GM10847 (cell line): ENCODE measurements around the gene HDLBP.

Experiments
- POLR2A ChIP-seq: IDR thresholded peaks from 2 replicates; pipeline ENCODE4 v1.6.1; 2011; ENCODE audit not compliant: insufficient read length; ENCODE audit errors: extremely low read depth

The HDLBP gene

GRCh38 chr2:241258505-241259280, 56.8 kb downstream of the HDLBP start:
- no peak for TF ChIP-seq POLR2A

DNA sequence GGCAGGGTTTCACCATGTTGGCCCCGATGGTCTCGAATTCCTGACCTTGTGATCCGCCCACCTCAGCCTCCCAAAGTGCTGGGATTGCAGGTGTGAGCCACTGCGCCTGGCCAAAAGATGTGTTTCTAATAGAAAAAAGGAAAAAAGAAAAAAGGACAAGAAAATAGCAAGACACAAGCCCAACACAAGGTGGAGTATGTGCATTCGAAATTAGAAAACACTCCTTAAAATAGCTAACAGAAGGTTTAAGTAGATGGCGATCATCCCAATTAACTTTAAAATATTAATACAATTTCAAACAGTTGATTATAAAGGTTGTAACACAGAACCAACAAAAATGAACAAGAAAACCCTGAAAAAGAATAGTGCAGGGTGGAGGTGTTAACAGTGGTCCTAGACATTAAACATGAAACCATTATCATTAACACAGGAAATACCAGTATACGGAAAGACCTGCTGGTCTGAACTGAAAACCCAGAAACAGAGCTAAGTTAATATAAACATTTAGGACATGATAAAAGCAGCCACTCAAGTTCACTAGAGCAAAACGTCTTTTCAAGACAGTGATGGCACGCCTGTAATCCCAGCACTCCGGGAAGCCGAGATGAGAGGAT, 57.9 kb downstream of the HDLBP start:
- TF ChIP-seq POLR2A: no peak

- no peak for TF ChIP-seq POLR2A
Observed at GRCh38 chr2:241256168-241256545, 59.3 kb downstream of the HDLBP start.

GRCh38 chr2:241255542-241256167, 59.8 kb downstream of the HDLBP start:
- no peak for TF ChIP-seq POLR2A

- no peak for TF ChIP-seq POLR2A
Observed at GRCh38 chr2:241254904-241255351, 60.5 kb downstream of the HDLBP start.

DNA sequence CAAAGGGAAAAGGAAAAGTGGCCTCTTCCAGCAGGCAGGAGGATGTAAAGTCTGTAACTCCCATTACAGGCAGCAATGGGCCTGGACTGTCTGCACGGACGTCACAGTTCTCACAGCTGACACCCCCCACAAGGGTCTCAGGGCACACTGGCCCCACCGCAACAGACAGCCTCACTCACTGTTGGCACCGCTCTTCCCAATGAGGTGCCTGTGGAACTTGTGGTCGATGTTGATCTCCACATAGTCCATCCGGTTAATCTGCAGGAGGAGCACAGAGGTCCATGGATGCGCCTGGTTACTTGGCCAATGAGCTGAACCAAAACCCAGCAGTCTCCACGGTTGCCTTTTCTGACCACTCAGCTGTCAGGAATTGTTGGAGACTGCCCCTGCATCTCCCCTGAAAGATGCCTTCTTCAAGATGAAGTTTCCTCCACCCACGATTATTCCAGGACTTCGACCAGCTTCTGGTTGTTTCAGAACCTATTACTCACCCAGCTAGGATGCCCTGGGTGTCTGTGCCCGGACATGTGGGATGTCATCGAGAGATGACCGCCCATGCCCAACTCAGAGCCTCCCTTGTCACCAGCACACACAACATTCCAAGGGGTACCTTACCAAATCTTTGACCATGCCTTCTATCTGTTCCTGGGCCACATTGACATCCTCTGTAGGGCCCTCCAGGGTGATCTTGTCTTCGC, 62.5 kb downstream of the HDLBP start:
- TF ChIP-seq POLR2A: no peak

DNA sequence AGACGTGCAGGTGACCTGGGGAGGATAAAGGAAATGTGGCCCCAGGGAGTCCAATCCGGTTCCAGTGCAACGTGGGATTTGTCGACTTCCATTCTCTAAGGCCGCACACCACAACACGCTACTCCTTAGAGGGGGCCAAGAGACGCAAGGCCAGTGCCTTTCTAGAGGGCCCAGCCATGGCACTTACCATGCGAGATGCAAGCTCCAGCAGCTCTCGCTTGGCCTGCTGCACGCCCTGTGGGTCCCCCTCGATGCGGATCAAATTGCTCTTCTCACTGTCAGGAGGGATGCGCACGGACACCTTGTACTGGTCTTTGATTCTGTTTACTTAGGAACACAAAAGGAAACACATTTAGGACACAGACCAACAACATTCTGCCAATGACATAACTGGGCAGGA, 65.8 kb downstream of the HDLBP start:
- no peak for TF ChIP-seq POLR2A

GRCh38 chr2:241248897-241249296, 66.6 kb downstream of the HDLBP start:
- TF ChIP-seq POLR2A: no peak

DNA sequence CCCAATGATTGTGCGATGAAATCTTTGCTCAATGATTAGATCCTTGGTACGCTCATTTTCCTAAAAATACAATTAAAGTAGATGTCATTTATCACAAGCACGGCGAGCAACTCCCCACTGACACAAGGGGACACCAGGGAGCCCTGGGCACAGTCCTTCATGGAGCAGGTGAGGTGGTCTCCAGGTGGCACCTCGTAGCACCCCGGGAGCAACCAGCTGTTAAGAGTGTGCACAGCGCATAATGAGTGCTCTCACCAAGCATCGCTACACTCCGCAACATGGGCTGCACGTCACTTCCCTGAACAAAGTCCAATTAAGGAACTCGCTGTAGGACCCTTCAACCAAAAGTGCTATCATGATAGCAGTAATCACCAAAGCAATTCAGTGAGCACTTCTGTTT, 67.2 kb downstream of the HDLBP start:
- no peak for TF ChIP-seq POLR2A

DNA sequence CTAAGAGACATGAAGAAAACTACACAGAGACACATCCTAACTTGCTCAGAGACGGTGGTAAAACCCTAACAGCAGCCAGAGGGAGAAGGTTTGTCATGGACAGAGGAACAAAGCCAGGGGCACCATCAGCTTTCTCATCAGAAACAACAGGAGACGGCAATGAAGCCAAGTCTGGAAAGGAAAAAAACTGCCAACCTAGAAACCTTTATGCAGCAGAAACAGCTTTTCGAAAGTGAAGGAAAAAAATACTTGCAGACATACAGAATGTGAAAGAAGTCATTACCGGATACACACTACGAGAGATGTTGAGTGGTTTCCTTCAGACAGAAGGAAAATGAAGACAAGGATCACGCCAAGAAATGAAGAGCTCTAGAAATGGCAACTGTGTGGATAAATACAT, 71.1 kb downstream of the HDLBP start:
- no peak for TF ChIP-seq POLR2A

DNA sequence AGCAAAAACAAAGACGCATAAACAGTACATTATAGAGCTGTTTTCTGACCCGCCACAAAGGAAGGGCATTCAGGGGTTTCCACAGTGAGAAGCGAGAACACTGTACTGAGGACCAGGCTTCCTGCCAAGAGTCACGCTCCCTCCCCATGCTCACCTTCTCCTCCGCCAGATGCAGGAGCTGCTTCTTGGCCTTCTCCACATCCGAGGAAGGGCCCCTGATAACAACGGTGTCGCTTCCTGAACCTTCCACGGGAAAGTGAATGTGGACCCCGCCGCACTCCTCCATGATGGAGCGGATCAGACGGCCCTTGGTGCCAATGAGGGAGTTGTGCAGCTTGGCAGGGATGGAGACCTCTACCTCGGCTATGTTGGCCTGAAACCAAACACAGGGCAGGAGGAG, 73.2 kb downstream of the HDLBP start:
- TF ChIP-seq POLR2A: no peak

- no peak for TF ChIP-seq POLR2A
Observed at GRCh38 chr2:241241669-241242068, 73.8 kb downstream of the HDLBP start.

- no peak for TF ChIP-seq POLR2A
Observed at GRCh38 chr2:241240320-241241004, 75.0 kb downstream of the HDLBP start.

DNA sequence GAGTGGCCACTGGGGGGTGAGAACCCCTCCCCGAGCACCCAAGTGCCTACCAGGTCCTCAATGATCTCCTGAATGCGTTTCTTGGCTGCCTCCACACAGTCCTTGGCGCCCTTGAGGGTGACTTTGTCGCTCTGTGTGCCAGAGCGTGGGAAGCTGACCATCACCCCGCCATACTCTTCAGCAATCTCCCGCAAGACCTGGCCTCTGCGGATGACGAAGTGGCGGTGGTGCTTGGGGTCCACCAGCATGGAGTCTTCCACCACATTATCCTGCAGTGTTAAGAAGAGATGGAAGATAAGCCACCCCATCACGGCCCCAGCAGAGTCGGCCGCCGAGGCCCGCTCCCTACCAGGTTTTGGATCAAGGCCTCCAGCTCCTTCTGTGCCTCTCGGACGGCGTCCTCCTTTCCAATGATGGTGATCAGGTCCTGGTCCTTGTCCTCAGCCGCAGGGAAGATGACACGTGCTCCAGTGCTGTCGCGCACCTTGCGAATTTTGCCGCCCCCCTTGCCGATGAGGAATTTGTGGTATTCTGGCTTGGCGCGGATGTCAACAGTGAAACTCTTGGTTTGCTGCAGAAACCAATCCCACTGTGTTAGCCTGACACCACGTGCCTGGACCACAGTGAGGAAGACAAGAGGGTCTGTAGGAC, 75.8 kb downstream of the HDLBP start:
- no peak for TF ChIP-seq POLR2A
